ENCODE results near the gene ATP6V1E1.

- TF ChIP-seq CTCF (IDR thresholded peaks at IDR 0.05) (no peak), POLR2A (IDR thresholded peaks at IDR 0.05) (no peak), EP300 (IDR thresholded peaks at IDR 0.05) (no peak)
Measured at GRCh38 chr22:17641269-17641668, 12.7 kb upstream of the ATP6V1E1 start.

Measured in ovary (tissue), 3 donors.